Activated T-helper 1 cell treated with anti-CD3 and anti-CD28 coated beads, Interleukin-12 subunit alpha, Interleukin-12 subunit beta, Interleukin-2, Interleukin-4 antibody, amounts not matched to agents 30 ng/mL and 10 ng/mL and 1 ng/mL, durations not matched to agents 14 hours and 24 hours and 36 hours (primary cell): ENCODE data around the gene ORM2. TPM values are rescaled to one million over a fixed set of nuclear protein-coding genes. Genes with fewer than 3 reads are reported as not detected.

Experiments
- total RNA-seq: library from RNA; stranded (reverse); gene quantifications from 2 replicates; pipeline ENCODE4 v1.2.3, GENCODE V29; 2022

Gene ORM2
- total RNA-seq, 1 donor from 2014 or later, result not detected

Other genes starting within 250 kb of the ORM2 start
- not detected in 2 replicates for gene KIF12, start 230.6 kb upstream of the ORM2 start, total RNA-seq
- 6.1 and 7.4 TPM in 2 replicates for gene COL27A1, start 174.3 kb upstream of the ORM2 start, total RNA-seq
- not detected in 2 replicates for gene ORM1, start 6.8 kb upstream of the ORM2 start, total RNA-seq
- 178 and 182 TPM in 2 replicates for gene AKNA, start 58.1 kb downstream of the ORM2 start, total RNA-seq
- gene WHRN, start 175.6 kb downstream of the ORM2 start, total RNA-seq, result 2.2 and 2.4 TPM in 2 replicates